GM18870 (cell line): ENCODE results near the gene ARMC5.
"Not testable (repeated sequence)": the region's sequence is repeated elsewhere in the genome, so short reads cannot be mapped to it uniquely, and the experiment has no call there.

Experiments
- ATAC-seq: cut with Tn5 transposase; IDR thresholded peaks from one replicate; pipeline ENCODE4 v1.9.1; 2021; ENCODE audit warnings: moderate library complexity; ENCODE audit not compliant: unreplicated experiment

The ARMC5 gene

DNA sequence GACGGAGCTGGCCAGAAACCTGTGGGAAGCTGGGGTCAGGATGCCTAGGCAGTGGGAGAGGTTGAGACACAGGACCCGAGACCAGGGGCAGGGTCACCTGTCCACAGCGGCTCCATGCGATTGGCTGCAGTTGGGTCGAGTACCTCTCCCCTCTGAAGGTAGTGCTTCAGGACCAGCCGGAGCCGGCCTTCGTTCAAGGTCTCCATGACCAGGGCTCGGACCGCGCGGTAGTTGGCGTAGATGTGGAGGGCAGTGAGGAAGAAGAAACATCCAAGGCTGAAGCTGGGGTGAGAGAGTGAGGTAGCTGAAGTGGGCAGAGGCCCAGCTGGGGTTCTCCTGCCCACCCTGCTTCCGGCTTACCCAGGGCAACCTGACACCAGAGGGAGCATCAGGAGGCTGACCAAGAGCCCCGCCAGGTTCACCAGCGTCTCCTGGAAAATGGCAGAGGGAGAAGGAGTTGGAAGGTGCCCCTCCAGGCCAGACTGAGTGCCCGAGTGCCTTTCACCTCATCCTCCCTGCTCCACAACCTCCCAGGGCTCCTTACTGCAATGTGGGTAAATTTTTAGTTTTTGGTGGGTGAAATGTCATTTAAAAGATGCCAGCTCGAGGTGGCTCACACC is 34.3 kb downstream of the ARMC5 start:
- no peak for ATAC-seq

- ATAC-seq: no peak
These were observed 37.4 kb downstream of the ARMC5 start for GRCh38 chr16:31496670-31497069.

- ATAC-seq: no peak
These were observed 39.2 kb downstream of the ARMC5 start for GRCh38 chr16:31498493-31498892.

- no peak for ATAC-seq
These were observed 40.6 kb downstream of the ARMC5 start for GRCh38 chr16:31499928-31500327.

DNA sequence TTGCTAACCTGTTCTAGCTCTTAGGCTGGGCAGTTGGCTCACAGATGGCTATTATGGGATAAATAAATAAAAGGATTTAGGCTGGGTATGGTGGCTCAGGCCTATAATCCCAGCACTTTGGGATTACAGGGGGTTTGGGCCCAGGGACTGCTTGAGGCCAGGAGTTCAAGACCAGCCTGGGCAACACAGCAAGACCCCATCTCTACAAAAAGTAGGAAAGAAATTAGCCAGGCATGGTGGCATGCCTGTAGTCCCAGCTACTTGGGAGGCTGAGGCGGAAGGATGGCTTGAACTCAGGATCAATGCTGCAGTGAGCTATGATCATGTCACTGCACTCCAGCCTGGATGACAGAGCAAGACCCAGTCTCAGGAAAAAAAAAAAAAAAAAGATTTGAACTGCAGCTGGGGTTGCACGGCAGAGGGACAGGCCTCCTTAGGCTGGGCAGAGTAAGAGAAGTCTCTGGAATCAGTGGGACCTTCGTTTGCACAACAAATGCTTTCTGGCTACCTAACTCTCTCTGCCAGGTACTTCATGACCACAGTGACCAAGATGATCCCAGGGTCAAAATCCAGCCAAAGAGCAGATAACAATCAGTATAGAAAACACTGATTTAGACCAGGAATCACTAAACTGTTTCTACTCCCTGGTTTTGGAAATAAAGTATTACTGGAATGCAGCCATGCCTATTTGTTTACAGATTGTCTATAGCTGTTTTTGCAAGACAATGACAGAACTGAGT is 42.1 kb downstream of the ARMC5 start:
- ATAC-seq: no peak

DNA sequence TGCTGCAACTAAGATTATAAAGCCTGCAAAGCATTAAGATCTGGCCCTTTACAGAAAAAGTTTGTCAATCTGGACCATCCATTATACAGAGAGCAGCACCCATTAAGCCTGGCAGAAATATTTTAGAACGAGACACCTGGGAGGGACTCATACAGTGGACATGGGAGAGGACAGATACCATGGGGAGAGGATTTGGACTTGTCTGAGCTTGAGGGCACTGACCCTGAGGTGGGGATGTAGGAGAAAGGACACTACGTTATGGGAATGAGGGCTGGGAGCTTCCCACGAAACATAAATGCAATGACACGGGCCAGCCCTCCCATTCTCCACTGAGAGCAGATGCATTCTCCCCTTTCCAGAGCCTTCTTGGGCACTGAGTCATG is 42.7 kb downstream of the ARMC5 start:
- ATAC-seq: no peak

GRCh38 chr16:31502981-31503380 is 43.7 kb downstream of the ARMC5 start:
- ATAC-seq: no peak

DNA sequence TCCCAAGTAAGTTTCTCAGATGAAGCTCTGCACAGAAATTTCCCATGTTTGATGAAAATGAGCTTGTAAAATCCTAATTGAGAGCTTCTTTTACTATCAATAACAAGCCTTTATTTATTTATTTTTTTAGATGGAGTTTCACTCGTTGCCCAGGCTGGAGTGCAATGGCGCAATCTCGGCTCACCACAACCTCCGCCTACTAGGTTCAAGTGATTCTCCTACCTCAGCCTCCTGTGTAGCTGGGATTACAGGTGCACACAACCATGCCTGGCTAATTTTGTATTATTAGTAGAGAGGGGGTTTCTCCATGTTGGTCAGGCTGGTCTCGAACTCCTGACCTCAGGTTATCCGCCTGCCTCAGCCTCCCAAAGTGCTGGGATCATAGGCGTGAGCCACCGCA is 44.3 kb downstream of the ARMC5 start:
- not testable (repeated sequence) for ATAC-seq

GRCh38 chr16:31504159-31504558 is 44.9 kb downstream of the ARMC5 start:
- ATAC-seq: no peak

GRCh38 chr16:31505483-31505882 is 46.2 kb downstream of the ARMC5 start:
- peak; percentile 76 for ATAC-seq

GRCh38 chr16:31507617-31507928 is 48.3 kb downstream of the ARMC5 start:
- no peak for ATAC-seq

GRCh38 chr16:31507929-31508705 is 48.8 kb downstream of the ARMC5 start, which contains the start of gene RUSF1:
TSS of gene RUSF1 (minus strand) at chr16:31508391. CDS start at chr16:31508373, 18 bp downstream.
- ATAC-seq: peak; percentile 62

DNA sequence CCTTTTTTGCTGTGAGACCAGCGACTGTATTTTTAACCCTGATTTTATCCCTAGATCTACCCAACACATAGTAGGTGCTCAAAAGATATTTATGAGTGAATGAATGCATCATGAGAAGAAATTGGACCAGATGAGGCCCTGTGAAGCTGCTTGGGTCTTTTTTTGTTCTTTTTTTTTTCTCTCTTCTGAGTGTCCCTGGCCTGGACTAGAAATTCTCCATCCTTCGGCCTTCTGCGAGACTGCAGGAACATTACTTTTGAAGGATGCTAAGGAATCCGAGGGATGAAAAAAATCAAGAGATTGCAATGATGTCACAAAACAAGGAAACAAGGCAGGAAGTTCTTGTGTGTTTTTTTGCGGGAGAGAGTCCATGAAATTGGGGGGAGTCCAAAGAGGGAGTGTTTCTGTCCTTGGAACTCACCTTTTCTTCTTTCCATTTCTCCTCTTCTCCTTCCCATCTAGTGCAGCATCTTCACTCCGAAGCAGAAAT is 49.5 kb downstream of the ARMC5 start:
- no peak for ATAC-seq

GRCh38 chr16:31513126-31513525 is 53.8 kb downstream of the ARMC5 start:
- no peak for ATAC-seq

DNA sequence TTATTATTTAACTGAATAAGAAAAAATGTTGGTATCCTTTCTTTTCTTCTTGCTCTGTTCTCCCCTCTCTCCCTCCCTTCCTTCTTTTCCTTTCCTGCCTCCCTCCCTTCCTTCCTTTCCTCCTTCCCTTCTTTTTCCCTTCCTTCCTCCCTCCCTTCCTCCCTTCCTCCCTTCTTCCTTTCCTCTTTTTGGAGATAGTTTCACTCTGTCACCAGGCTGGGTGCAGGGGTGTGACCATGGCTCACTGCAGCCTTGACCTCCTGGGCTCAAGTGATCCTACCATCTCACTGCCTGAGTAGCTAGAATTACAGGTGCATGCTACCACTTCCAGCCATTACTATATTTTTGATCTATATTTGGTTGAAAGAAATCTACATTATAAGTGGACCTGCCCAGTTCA is 54.6 kb downstream of the ARMC5 start:
- ATAC-seq: no peak
